ENCODE measurements around the gene RPS19BP1.
"Not testable (repeated sequence)": the region's sequence is repeated elsewhere in the genome, so short reads cannot be mapped to it uniquely, and the experiment has no call there.

The RPS19BP1 gene

GRCh38 chr22:39508393-39508792 lies 24.2 kb downstream of the RPS19BP1 start:
- Histone ChIP-seq H3K4me3 (no peak overlapping the region), H3K9ac (ENCODE audit: insufficient read length) (no peak overlapping the region), H3K36me3 (ENCODE audit: insufficient read depth, low read length) (peaks cover 92% of the 10 kb centered on the region), H3K9me3 (ENCODE audit: low read depth, low read length) (no peaks in the 10 kb centered on the region), H3K27ac (no peak overlapping the region)
- DNase-seq (ENCODE audit: low read depth, low spot score): no peak
- TF ChIP-seq POLR2AphosphoS5 (IDR thresholded peaks at IDR 0.05; ENCODE audit: borderline replicate concordance, low read depth, low read length): no peak
- no peak for TF ChIP-seq EZH2 (IDR thresholded peaks at IDR 0.05)
- TF ChIP-seq FOXP2 (optimal IDR thresholded peaks at IDR 0.05; ENCODE audit: control extremely low read depth, extremely low read length, insufficient read depth): no peak

DNA sequence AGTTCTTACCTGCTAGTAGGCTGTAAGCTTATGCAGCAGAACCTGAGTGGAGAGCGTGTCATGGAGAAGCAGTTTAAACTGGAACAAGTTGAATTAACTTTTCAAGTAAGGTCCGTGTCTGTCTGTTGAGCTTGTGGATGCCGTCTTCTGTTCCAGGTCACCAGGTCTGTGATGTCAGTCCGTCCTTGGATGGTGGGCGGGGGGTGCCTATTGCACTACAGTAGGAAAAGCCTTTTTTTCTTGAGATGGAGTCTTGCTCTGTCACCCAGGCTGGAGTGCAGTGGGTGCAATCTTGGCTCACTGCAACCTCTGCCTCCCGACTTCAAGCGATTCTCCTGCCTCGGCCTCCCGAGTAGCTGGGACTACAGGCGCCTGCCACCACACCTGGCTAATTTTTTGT lies 25.5 kb downstream of the RPS19BP1 start:
- not testable (repeated sequence) for DNase-seq (ENCODE audit: low read depth, low spot score); H3K9me3 ChIP-seq (ENCODE audit: low read depth, low read length); H3K4me3 ChIP-seq; H3K9ac ChIP-seq (ENCODE audit: insufficient read length); H3K27ac ChIP-seq
- peaks cover 81% of the 10 kb centered on the region for H3K36me3 ChIP-seq (ENCODE audit: insufficient read depth, low read length)

- Histone ChIP-seq H3K4me3 (peak overlapping the region; percentile 97), H3K9me3 (ENCODE audit: low read depth, low read length) (no peaks in the 10 kb centered on the region), H3K36me3 (ENCODE audit: insufficient read depth, low read length) (peaks cover 53% of the 10 kb centered on the region), H3K27ac (no peak overlapping the region), H3K9ac (ENCODE audit: insufficient read length) (peak overlapping the region; percentile 91)
- TF ChIP-seq FOXP2 (optimal IDR thresholded peaks at IDR 0.05; ENCODE audit: control extremely low read depth, extremely low read length, insufficient read depth): no peak
- no peak for TF ChIP-seq EZH2 (IDR thresholded peaks at IDR 0.05)
- no peak for TF ChIP-seq POLR2AphosphoS5 (IDR thresholded peaks at IDR 0.05; ENCODE audit: borderline replicate concordance, low read depth, low read length)
- no peak for DNase-seq (ENCODE audit: low read depth, low spot score)
Observed at GRCh38 chr22:39504071-39504470, 28.5 kb downstream of the RPS19BP1 start.

GRCh38 chr22:39503630-39504029 lies 28.9 kb downstream of the RPS19BP1 start:
- H3K4me3 ChIP-seq: peak overlapping the region; percentile 97
- H3K27ac ChIP-seq: peak overlapping the region; percentile 11; the same call in 1 of the 2 replicates
- TF ChIP-seq FOXP2 (optimal IDR thresholded peaks at IDR 0.05; ENCODE audit: control extremely low read depth, extremely low read length, insufficient read depth): no peak
- H3K9me3 ChIP-seq (ENCODE audit: low read depth, low read length): no peaks in the 10 kb centered on the region
- H3K9ac ChIP-seq (ENCODE audit: insufficient read length): peak overlapping the region; percentile 91
- DNase-seq (ENCODE audit: low read depth, low spot score): no peak
- peaks cover 49% of the 10 kb centered on the region for H3K36me3 ChIP-seq (ENCODE audit: insufficient read depth, low read length)

- Histone ChIP-seq H3K4me3 (peak overlapping the region; percentile 97), H3K27ac (peak overlapping the region; percentile 52), H3K9me3 (ENCODE audit: low read depth, low read length) (no peaks in the 10 kb centered on the region), H3K36me3 (ENCODE audit: insufficient read depth, low read length) (peaks cover 41% of the 10 kb centered on the region), H3K9ac (ENCODE audit: insufficient read length) (peak overlapping the region; percentile 91)
- TF ChIP-seq POLR2AphosphoS5 (IDR thresholded peaks at IDR 0.05; ENCODE audit: borderline replicate concordance, low read depth, low read length) (no peak), FOXP2 (optimal IDR thresholded peaks at IDR 0.05; ENCODE audit: control extremely low read depth, extremely low read length, insufficient read depth) (no peak), EZH2 (IDR thresholded peaks at IDR 0.05) (no peak)
- no peak for DNase-seq (ENCODE audit: low read depth, low spot score)
Observed at GRCh38 chr22:39502789-39503409, 29.6 kb downstream of the RPS19BP1 start.

DNA sequence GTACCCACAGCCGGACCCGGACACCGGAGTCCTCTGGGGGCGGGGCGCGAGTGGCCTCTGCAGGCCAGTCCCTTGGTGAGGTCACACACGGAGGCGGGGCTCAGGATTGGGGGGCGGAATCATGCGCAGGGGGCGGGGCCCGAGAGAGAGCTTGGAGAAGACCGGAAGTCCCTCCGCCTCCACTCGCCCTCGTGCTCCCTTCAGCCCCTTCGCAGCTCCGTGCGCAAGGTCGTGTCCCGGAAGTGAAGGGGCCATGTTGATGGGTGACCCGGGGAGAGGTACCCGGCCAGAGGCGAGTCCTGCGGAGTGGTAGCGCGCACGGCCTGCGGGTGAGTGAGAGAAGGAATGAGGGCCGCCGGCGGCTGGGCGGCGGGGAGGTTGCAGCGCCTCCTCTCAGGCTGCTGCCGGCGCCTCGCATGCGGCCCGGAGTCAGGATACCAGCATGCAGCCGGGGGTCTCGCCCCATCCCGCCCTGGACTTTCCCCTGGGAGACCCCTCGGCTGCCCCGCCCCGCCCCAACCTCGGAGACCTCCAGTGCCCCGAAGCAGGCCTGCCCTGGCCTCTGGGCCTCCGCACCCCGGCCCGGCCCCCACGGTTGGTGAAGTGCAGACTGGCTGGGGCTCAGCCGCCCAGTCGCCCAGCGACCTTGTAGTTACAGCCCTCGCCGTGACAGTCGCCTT lies 30.3 kb downstream of the RPS19BP1 start, which contains the start of gene MIEF1:
Gene MIEF1, plus strand, starts transcription at position 182 of the 680 bp plus-strand sequence. CDS start 9,005 bp downstream, outside the sequence.
- Histone ChIP-seq H3K27ac (peak within 1 kb of the TSS; percentile 75), H3K9me3 (ENCODE audit: low read depth, low read length) (no peaks in the 10 kb centered on the region), H3K36me3 (ENCODE audit: insufficient read depth, low read length) (peaks cover 38% of the 10 kb centered on the region), H3K4me3 (peak within 1 kb of the TSS; percentile 97), H3K9ac (ENCODE audit: insufficient read length) (peak within 1 kb of the TSS; percentile 91)
- TF ChIP-seq EZH2 (IDR thresholded peaks at IDR 0.05): no peak
- peak; percentile 83 for TF ChIP-seq POLR2AphosphoS5 (IDR thresholded peaks at IDR 0.05; ENCODE audit: borderline replicate concordance, low read depth, low read length)
- peak; percentile 56 for TF ChIP-seq FOXP2 (optimal IDR thresholded peaks at IDR 0.05; ENCODE audit: control extremely low read depth, extremely low read length, insufficient read depth)
- no peak for DNase-seq (ENCODE audit: low read depth, low spot score)

DNA sequence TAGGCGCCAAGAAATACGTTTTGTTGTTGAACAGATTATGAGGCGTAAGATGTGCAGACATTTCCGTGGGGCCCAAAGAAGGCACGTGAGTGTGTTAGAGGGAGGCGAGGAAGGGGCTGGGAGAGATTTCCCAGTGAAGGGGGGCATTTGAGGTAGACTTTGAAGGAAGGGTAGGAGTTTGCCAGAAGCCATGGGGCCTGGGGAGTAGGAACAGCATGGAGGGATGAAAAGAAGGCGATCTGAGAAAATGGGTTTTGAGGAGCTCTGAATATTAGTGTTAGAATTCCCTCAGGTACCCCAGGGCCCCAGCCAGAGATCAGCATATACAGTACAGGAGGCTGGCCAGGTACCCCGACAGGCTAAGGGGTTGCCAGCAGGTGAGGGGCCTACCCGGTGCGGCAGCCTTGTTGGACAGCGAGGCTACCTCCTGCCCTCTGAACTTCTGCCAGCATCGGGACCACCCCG lies 30.9 kb downstream of the RPS19BP1 start:
- H3K4me3 ChIP-seq: peak overlapping the region; percentile 97
- TF ChIP-seq FOXP2 (optimal IDR thresholded peaks at IDR 0.05; ENCODE audit: control extremely low read depth, extremely low read length, insufficient read depth): no peak
- TF ChIP-seq POLR2AphosphoS5 (IDR thresholded peaks at IDR 0.05; ENCODE audit: borderline replicate concordance, low read depth, low read length): no peak
- no peak for TF ChIP-seq EZH2 (IDR thresholded peaks at IDR 0.05)

GRCh38 chr22:39500101-39500500 lies 32.4 kb downstream of the RPS19BP1 start:
- H3K27ac ChIP-seq: peak overlapping the region; percentile 75
- no peak for TF ChIP-seq FOXP2 (optimal IDR thresholded peaks at IDR 0.05; ENCODE audit: control extremely low read depth, extremely low read length, insufficient read depth)
- no peak for TF ChIP-seq EZH2 (IDR thresholded peaks at IDR 0.05)
- no peak for TF ChIP-seq POLR2AphosphoS5 (IDR thresholded peaks at IDR 0.05; ENCODE audit: borderline replicate concordance, low read depth, low read length)

More for the DNA sequence above, 30.9 kb downstream of the RPS19BP1 start:
- Histone ChIP-seq H3K9me3 (ENCODE audit: low read depth, low read length) (no peaks in the 10 kb centered on the region), H3K27ac (peak overlapping the region; percentile 75), H3K36me3 (ENCODE audit: insufficient read depth, low read length) (peaks cover 34% of the 10 kb centered on the region), H3K9ac (ENCODE audit: insufficient read length) (no peak overlapping the region)
- no peak for DNase-seq (ENCODE audit: low read depth, low spot score)

More at GRCh38 chr22:39500101-39500500, 32.4 kb downstream of the RPS19BP1 start:
- Histone ChIP-seq H3K9ac (ENCODE audit: insufficient read length) (no peak overlapping the region), H3K36me3 (ENCODE audit: insufficient read depth, low read length) (peaks cover 18% of the 10 kb centered on the region), H3K4me3 (no peak overlapping the region), H3K9me3 (ENCODE audit: low read depth, low read length) (no peaks in the 10 kb centered on the region)
- DNase-seq (ENCODE audit: low read depth, low spot score): no peak
